ENCODE measurements around the gene DPY19L3.

GRCh38 chr19:32436692-32437091, 31.1 kb downstream of the DPY19L3 start:
- TF ChIP-seq TEAD4 (IDR thresholded peaks at IDR 0.05) = no peak
- TF ChIP-seq YY1 (IDR thresholded peaks at IDR 0.05; ENCODE audit: low read depth) = no peak
- no peak for TF ChIP-seq EP300 (IDR thresholded peaks at IDR 0.05; ENCODE audit: borderline replicate concordance)
- TF ChIP-seq NFIC (IDR thresholded peaks at IDR 0.05) = no peak
- no peak for TF ChIP-seq MAX (IDR thresholded peaks at IDR 0.05)
- no peak for TF ChIP-seq CREB1 (IDR thresholded peaks at IDR 0.05; ENCODE audit: low read depth)
- TF ChIP-seq FOXM1 (IDR thresholded peaks at IDR 0.05; ENCODE audit: borderline replicate concordance, low read depth) = no peak
- no peak for TF ChIP-seq RAD21 (IDR thresholded peaks at IDR 0.05; ENCODE audit: low read depth)
- no peak for TF ChIP-seq TCF12 (IDR thresholded peaks at IDR 0.05; ENCODE audit: low read depth)
- TF ChIP-seq USF1 (IDR thresholded peaks at IDR 0.05) = no peak
- TF ChIP-seq CEBPB (IDR thresholded peaks at IDR 0.05) = no peak
- no peak for TF ChIP-seq EGR1 (IDR thresholded peaks at IDR 0.05)
- TF ChIP-seq REST (IDR thresholded peaks at IDR 0.05; ENCODE audit: low read depth) = no peak
- TF ChIP-seq TAF1 (IDR thresholded peaks at IDR 0.05; ENCODE audit: low read depth) = no peak
